LHCN-M2 (cell line): ENCODE results near the gene RUNX1. TPM values are rescaled to one million over a fixed set of nuclear protein-coding genes. Genes with fewer than 3 reads are reported as not detected.

Source experiments
- DNase-seq: peaks from one replicate; pipeline ENCODE4 v3.0.0-alpha.2; 2012; ENCODE audit warnings: low read depth
- total RNA-seq: library from RNA; depleted of rRNA; stranded (reverse); fragments of >200 nt; gene quantifications from 2 replicates; pipeline ENCODE4 v1.2.3, GENCODE V29; 2014

RUNX1 gene
- total RNA-seq, 1 experiment from 2014 or later, result 43.9 TPM

DNA sequence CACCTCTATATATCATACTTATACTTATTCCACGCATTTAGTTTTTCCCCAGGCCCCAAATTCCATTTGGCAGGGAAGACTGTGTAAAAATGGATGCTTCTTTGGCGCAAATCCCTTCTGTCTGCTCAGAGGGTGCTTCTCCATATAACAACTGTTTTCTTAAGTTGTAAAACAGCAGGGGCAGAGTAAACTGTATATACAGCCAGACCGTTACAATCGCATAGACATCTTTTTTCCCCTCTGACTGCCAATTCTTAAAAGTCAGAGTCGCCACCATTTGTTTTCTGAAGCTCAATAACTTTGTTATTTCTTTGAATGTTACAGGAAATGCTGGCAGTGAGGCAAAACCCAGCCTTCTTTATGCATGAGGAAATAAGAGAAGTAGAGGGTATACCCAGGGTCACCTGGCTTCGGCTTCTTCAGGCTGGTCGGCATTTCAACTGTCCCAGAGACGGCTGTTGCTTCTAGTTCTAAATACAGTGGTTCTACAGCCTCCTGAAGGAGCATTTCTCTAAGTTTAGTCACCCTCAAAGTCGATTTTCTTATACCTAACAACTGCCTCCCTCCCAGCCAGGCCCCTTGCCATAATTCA is 191.9 kb downstream of the RUNX1 start:
- DNase-seq, result no peak

DNA sequence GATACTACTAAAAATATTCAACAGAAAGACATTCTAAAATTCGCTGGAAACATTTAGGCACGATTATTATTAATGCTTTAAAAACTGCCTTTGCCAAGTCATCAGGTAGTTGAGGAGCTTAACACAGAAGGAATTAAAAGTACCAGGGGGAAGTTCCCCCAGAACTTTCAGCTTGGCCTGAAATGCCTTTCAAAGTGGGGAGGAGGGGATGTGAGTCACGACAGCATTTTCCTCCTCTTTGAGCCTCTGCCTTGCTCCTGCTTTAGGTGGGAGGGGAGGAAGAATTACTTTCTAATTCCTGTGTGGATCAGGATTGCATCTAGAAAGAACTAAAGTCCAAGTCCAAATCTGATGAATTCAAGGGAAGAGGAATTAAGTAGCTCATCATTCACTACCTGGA is 196.7 kb downstream of the RUNX1 start:
- DNase-seq, result no peak

DNA sequence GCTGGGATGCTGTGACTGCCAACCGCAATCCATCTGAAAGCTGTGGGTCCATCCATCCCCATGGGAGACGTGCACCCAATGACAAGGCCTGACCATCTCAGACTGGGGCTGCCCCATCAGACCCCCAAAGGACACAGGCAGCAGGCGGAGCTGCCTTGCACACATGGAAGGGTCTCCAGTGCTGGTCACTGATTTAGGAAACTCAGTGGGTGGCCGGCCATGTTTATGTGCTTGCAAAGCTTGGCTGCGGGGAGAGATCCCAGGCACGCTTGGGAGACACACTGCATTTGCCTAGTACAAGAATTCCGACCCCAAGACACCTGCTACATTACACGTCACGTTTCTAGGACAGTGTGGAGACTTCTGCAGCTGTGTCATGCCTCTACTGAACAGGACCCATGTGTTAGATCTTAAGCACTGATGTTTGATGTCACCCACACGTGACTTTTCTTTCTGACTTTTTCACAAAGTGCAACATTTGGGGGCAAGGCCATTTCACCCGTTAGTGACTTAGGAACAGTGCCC is 198.9 kb downstream of the RUNX1 start:
- no peak for DNase-seq

DNA sequence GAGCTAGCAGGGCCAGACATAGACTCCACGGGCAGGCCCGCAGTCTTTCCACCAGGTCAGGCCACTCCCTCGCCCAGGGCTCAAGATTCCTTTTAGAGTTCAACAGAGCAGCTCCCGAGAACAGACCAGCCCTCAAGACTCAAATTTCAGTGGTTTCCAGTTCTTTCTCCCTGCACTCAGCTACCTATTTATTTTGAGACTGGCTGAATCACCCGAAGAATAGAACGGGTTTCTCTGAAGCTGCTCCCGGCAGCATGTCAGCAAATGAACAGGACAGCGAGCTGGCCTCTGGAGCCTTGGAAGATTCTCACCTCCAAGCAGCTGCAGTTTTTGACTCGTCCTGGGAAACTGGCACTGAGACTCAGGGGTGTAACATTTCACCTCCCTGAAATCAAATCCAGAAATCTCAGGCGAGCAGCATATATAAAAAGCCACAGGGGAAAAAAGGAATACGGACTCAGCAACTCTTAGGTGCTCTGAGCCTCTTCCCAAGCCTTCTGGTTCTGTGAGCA is 202.4 kb downstream of the RUNX1 start:
- DNase-seq, result peak; percentile 87

DNA sequence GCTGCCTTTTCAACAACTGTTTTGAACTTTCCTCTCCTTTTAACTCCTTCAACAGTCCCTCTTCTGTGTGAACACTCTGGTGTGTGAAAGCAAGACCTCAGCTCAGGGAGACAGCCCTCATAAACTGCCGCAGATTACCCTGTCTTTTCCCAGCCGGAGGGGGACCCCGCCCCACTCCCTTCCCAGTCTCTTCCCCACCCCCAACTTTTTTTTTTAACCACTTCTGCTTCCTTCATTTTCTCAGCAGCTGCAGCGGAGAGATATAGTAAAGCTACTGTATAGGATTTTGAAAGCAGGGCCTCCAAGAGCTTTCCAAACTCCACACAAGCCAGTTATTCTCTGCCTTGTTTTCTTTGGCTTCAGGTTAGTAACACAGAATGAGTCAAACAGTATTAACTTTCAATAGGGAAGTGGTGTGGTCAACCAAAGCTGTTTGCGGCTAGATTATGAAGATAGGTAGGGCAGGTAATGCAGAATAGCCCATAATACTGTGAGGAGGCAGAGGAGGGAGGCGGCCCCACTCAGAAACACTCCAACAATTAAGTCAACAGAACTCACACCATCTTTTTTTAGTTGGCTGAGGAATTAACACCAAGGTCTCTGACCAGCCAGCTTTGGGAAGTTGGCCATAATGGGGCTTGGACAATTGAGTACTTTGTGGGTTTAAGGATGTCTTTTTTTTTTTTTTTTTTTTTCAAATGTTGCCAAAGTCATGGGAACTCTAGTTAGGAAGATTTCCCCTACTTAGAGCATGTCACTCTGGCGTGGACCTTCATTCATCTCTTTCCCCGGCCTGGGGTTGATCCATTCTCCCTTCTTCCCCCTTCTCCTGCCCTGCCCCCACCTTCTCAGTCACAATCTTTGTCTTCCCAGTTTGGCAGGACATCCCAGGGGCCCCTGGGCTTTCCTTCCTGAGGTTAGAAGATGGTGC is 203.3 kb downstream of the RUNX1 start:
- DNase-seq, result peak; percentile 80

DNA sequence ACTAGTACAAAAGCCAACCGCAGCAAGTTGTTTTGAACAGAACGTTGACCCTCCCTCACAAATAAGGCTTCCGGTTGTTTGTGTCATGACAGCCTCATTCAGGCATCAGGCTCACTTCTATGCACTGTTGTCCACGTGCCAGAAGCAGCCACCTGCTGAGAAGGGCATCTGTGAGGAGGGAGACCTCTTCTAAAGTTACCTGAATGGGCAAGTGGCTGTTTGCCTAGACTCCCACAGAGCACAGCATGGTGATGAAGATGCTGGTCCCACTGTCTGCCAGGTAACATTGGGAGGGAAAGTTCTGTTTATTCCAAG is 204.2 kb downstream of the RUNX1 start:
- no peak for DNase-seq

DNA sequence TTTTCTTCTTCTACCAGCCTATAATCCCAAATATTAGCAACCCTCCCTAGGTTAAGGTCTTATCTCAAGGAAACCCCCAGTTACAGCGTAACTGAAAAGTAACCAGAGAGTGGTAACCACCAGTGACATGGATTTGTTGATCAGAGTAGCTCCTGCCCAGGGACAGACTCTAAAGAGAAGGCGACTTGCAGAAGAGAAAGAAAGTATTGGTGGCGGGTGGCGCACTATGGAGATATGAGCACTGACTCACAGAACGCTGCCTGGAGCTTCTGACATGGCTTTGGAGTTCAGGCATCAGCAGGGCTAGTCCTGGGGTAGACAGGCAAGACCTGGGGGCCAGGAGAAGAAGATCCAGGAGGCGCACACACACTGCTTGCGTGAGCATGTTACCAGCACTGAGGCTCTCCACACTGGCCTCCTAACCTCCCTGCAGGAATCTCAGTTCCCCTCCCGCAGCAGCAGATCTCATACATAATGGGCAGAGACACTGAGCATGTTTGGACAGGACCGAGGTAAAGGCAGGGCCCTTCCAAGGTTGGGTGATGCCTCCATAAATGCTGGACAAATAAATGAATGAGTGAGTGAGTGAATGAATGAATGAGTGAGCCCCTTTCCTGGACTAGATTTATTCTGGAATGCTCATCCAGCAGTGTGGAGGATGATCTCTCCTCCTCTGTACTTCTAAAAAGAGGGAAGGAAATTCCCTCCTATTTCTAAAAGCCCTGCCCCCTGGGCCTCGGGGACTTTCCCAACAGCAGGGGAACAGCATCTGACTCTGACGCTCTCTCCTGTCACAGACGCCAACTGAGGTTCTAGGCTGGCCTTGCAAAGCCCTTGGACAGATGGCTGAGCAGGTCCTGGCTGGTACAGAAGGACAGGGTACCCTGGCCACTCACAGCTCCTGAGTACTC is 204.8 kb downstream of the RUNX1 start:
- no peak for DNase-seq

DNA sequence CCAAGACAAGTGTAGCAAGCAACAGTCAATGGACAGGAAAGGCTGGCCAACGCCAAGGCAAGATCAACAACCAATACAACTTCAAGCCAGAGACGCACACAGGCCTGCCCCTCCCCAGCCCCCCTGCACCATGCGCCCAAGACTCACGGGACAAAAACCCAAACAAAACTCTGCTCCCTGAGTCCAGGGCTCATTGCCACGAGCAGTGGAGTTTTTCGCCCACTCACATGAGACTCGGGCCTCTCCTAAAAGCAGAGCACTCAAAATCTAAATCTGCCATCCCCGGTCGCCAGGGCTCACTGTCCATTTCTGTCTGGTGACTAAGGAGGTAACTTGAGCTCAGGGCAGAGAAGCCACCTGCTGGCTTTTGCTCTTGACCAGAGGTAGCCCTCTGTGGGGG is 205.5 kb downstream of the RUNX1 start:
- peak; percentile 41 for DNase-seq

DNA sequence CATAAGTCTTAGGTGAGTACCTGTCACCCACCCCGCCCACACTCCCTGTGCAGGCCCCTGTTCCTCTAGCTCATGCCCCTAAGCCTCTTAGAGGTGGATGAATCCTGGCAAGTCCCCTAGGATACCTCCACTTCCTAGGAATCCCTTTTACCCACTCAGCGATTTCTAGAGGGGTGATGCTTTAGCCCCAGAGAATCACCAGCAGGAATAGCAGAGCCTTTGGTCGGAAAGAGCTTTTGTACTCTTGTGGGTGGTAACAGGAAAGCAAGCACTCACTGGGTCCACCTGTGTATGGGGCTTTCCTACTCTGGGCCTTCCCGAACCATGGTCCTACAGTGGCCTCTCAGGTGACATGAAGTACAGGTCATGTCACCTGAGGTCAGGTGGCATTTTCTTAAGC is 207.9 kb downstream of the RUNX1 start:
- no peak for DNase-seq

DNA sequence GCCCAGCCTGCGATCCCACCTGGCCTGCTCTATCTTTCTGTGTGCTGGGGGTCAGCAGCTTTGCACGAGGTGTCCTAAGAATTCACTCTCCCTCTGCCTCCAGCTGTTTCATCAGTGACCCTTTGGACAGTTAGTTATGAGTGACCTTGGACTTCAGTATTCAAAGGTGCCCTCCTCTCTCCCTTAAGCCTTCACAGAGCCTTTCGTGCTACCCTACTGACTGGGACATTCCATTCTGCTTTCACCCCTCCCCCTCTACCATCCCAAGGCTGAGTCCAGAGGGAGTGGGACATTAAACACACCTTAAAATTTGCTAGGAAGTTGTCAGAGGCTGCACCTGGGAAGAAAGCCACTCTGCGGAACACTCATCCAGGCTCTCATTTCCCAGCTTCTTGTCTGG is 208.4 kb downstream of the RUNX1 start:
- DNase-seq, result no peak

DNA sequence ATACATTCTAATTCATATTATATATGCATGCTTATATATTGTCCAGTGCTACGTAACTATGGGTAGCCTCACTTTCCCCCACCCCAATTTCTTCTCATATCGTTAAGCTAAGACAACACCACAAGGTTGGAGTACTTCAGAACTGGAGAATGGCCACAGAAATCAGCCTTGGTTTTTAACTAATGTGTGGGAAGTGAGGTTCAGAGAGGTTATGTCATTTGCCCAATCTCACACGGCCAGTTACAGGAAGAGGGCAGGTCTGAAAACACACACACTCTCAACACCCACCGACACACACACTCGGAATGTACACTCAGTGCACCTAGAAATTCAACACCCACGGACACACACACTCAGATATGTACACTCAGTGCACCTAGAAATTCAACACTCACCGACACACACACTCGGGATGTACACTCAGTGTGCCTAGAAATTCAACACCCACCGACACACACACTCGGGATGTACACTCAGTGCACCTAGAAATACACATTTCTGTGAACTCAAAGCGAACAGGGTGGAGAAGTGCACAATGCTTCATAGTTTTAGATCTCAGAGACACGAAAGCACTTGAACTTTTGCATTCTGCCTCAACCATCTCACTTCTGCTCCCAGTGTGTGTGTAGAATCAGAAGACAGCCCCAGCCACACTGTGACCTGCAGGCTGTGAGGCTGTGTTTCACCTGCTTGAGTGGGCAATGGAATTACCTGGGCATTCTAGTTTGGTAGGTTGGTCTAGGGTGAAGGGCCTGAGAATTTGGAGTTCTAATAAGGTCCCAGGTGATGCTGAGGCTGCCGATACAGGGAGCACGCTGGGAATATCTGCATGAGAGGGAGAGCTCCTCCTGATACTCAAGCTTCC is 209.9 kb downstream of the RUNX1 start:
- no peak for DNase-seq

DNA sequence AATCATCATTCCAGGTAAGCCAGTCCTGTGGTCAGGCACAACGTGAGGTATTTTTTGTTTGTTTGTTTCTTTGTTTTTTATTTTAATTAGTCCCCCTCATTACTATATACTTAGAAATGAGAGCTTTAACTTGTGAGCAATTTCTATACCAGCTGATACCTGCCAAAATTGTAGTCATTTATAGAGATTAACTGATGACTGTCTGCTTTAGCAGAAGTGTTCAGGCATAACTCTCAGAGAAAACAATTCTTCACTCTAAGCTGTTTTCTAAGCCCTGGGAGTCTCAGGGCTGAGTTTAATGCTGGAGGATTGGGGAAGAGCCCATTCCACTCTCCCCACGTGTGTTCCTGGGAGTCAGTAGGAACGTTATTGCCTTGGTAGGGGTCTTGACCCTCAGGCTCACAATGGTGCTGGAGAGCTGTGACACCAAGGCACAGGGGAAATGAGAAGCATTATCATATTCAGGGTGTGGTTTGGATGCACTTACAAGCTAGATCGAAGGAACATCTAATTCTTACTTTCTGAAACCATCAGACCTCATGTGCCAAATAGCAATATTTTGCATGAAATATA is 212.1 kb downstream of the RUNX1 start:
- DNase-seq, result no peak

DNA sequence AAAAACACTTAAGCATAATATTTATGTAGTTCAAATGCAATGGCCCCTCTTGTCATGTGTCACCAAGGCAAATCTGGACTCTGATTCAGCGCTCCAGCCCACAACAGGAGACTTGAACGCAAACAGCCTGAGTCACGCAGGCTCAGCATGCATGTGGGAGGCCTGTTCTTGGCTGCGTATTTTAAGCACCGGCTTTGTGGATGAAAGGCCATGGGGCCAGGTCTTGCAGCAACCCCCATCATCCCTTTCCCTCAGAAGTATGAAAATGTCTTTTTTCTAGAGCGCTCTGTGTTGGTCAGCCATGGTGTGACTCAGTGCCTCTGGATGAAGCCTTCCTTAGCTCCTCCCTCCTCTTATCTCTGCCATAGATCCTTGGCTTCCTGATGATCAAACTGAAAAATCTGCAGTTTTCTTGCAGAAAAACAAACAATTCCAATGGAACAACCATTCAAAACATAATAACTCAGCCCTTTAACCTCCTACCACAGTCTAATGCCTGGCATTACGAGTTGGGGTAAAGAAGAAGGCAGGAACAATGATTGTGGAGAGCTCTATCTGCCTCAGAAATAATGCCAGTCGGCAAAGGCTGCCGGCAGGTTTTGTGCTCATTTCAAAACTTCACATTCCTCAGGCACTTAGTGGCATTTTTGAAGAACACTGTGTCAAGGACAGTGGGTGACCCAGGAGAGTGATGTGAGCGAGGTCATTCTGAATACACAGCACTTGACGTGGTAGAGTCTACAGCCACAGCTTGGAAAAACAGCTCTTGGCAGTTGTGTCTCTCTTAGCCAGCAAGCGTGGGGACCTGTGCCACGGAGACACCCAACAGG is 212.8 kb downstream of the RUNX1 start:
- DNase-seq, result peak; percentile 98

DNA sequence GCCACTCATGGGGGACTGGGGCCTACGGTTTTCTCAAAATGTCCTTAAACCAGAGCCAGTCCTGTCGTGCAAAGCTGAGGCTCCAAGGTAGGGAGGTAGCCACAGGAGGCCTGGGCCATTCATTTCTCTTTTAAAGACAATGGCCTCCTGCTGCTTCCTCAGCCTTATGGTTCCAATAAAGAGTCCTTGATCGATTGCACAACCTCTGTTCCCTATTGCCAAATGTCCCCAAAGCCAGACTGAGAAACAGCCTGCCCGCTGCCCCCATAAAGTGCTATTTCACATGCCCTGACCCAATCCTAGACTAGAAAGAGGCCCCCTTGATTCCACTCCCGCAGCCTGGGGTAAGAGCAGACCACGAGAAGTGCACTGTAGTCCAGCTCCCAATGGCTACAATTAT is 213.6 kb downstream of the RUNX1 start:
- DNase-seq, result no peak

DNA sequence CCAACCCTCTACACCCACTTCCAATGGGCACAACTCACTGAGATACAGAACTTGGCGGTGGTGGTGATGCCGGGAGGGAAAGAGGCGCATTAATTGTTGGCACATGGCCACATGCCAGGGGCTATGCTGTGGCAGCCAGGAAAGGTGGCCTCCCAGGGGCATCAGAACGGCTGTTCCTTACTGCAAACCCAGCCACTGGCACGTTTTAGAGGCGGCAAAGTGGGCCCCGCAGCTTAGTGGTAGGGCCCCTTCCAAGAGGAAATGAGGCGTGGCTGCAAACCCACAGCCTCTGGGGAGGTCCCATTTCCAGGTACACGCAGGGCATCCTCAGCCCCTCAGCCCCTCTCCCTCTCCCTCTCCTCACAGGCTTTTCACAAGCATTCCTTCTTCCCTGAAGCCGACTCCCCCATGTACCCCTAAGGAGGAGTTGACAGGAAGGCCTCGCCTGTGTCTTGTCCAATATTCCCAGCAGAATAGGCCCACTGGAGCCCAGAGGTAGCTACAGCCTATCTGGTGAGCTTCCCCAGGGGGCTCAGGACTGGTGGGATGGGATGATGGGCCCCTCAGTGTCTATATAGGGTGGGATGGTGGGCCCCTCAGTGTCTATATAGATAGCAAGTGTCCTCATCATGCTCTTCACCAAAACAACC is 214.1 kb downstream of the RUNX1 start:
- no peak for DNase-seq

DNA sequence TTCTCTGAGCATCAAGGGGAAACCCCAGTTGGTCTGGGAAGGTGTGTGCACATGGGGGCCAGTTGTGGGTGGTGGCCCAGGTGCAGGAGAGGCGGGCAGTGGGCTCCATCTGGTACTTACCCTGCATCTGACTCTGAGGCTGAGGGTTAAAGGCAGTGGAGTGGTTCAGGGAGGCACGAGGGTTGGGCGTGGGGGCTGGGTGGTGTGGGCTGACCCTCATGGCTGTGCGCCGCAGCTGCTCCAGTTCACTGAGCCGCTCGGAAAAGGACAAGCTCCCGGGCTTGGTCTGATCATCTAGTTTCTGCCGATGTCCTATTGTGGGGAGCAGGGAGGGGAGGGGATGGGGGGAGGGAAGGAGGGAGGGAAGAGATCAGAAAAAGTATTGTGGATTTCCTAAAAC is 214.8 kb downstream of the RUNX1 start:
- no peak for DNase-seq

DNA sequence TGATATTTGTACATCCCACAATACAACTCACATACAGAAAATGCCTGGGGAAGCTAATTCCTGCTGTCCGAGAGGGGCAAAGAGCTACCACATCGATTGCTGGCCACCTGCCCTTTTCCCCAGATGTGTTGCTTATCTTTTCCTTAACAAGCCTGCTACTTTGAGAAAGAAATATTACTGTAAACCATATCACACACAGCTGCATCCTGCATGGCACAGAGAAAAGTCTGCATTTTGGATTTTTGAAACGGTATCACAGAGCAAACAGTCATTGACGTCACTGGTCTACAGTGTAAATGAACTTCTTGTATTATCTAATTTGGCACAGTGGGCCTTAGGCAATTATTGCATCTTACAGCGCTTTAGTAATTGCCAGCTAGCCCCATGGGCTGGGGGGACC is 215.6 kb downstream of the RUNX1 start:
- no peak for DNase-seq

DNA sequence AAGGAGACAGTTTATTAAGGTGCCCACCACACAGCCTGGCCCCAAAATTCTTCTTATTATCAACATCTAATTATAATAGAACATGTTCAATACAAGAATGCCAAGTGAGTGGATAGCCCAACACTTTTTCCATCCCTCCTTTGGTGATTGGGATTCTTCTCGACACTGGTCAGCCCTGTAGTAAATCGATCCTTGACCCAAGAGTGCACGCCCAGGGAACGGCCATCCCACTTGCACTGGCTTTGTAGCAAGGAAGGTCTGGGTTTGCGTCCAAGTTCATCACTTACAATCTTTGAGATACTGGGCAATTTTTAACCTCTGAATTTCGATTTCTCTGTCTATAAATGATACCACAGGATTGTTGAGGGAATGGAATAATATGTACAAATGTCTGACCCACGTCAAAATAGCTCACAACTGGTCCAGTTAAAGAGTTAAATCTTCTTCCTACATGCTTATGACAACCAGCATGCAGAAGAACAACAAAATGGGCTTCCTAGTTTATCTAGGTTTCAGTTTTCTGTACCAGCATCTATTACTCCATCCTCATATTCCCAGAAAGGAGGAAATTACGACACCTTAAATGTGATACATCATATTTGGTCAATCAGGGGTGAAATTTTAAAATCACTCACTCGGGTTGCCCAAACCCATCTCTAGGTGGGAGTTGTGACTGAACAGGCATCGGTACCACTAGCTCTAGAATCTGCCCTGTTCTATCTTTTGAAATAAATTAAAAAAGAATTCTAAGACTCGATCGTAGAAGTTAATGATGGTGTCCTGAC is 218.5 kb downstream of the RUNX1 start:
- DNase-seq, result no peak
